Measurements from ENCODE around the gene XCR1.
"Not testable (repeated sequence)": the region's sequence is repeated elsewhere in the genome, so short reads cannot be mapped to it uniquely, and the experiment has no call there.

Gene XCR1

DNA sequence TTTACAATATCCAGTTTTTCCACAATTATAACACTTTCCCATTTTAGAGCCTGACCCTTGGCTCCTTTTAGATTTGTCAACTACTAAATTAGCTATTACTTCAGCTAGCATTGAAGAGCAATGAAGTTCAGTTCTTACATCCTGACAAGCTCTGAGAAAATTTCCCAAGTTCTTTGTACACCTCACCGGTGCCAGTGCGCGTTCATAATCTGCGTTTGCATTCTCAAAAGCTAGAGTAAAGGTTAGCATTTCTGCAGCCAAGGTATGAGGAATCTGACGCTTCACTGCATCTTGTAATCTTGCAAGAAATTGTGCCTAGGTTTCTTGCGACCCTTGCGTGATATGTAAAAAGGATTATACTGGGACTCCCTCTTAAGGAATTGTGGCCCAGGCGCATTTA lies 25.2 kb upstream of the XCR1 start:
- no peak overlapping the region for H3K4me2 ChIP-seq (ENCODE audit: low read depth, low read length, poor library complexity, severe bottlenecking)
- no peaks in the 10 kb centered on the region for H3F3A ChIP-seq (ENCODE audit: insufficient read depth)
- H3K36me3 ChIP-seq (ENCODE audit: low read length) = no peaks in the 10 kb centered on the region
- H4K20me1 ChIP-seq (ENCODE audit: low read depth, low read length) = no peaks in the 10 kb centered on the region
- no peaks in the 10 kb centered on the region for H3K9me2 ChIP-seq (replicated peaks; ENCODE audit: insufficient read depth, low read length)
- TF ChIP-seq, protein P1, sequence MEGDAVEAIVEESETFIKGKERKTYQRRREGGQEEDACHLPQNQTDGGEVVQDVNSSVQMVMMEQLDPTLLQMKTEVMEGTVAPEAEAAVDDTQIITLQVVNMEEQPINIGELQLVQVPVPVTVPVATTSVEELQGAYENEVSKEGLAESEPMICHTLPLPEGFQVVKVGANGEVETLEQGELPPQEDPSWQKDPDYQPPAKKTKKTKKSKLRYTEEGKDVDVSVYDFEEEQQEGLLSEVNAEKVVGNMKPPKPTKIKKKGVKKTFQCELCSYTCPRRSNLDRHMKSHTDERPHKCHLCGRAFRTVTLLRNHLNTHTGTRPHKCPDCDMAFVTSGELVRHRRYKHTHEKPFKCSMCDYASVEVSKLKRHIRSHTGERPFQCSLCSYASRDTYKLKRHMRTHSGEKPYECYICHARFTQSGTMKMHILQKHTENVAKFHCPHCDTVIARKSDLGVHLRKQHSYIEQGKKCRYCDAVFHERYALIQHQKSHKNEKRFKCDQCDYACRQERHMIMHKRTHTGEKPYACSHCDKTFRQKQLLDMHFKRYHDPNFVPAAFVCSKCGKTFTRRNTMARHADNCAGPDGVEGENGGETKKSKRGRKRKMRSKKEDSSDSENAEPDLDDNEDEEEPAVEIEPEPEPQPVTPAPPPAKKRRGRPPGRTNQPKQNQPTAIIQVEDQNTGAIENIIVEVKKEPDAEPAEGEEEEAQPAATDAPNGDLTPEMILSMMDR (IDR thresholded peaks at IDR 0.05; ENCODE audit: insufficient read depth, low read length, poor library complexity, severe bottlenecking) = no peak
- TF ChIP-seq EZH2phosphoT487 (conservative IDR thresholded peaks at IDR 0.05; ENCODE audit: low read length) = no peak
- no peak overlapping the region for H2AFZ ChIP-seq (ENCODE audit: low read depth, low read length, severe bottlenecking)
- no peak overlapping the region for H3K27ac ChIP-seq (ENCODE audit: low read depth, low read length)
- no peaks in the 10 kb centered on the region for H3K79me2 ChIP-seq (ENCODE audit: insufficient read depth, low read length)
- no peaks in the 10 kb centered on the region for H3K27me3 ChIP-seq (ENCODE audit: low read length)
- H3K9me3 ChIP-seq (ENCODE audit: insufficient read depth, low read length) = no peaks in the 10 kb centered on the region
- H3K9ac ChIP-seq (ENCODE audit: low read length) = no peak overlapping the region
- no peak overlapping the region for H3K4me3 ChIP-seq (ENCODE audit: insufficient read depth, low read length, poor library complexity, severe bottlenecking)

DNA sequence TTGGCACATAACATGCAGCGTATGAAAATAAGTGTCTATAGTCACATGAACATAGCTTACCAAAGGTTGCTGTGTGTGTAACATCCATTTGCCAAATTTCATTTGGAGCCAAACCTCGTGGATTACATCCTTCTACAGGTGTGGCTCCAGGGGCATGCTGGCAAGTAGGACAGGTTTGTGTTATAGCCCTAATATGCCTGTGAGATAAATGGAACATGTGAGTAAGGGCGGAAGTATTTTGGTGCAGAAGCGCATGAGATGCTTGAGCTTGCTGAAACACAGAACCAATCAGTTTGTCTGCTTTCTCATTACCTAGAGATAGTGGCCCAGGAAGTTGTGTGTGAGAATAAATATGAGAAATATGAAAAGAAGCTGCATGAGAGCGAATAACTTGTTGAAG lies 21.8 kb upstream of the XCR1 start:
- Histone ChIP-seq H3K9me2 (replicated peaks; ENCODE audit: insufficient read depth, low read length) (no peaks in the 10 kb centered on the region), H3K9ac (ENCODE audit: low read length) (no peak overlapping the region), H3K79me2 (ENCODE audit: insufficient read depth, low read length) (no peaks in the 10 kb centered on the region), H3K9me3 (ENCODE audit: insufficient read depth, low read length) (no peaks in the 10 kb centered on the region), H3K27me3 (ENCODE audit: low read length) (no peaks in the 10 kb centered on the region), H3K4me3 (ENCODE audit: insufficient read depth, low read length, poor library complexity, severe bottlenecking) (no peak overlapping the region), H3F3A (ENCODE audit: insufficient read depth) (no peaks in the 10 kb centered on the region), H3K4me2 (ENCODE audit: low read depth, low read length, poor library complexity, severe bottlenecking) (no peak overlapping the region), H4K20me1 (ENCODE audit: low read depth, low read length) (no peaks in the 10 kb centered on the region), H3K27ac (ENCODE audit: low read depth, low read length) (no peak overlapping the region), H3K36me3 (ENCODE audit: low read length) (no peaks in the 10 kb centered on the region), H2AFZ (ENCODE audit: low read depth, low read length, severe bottlenecking) (no peak overlapping the region)
- TF ChIP-seq EZH2phosphoT487 (conservative IDR thresholded peaks at IDR 0.05; ENCODE audit: low read length) = no peak

DNA sequence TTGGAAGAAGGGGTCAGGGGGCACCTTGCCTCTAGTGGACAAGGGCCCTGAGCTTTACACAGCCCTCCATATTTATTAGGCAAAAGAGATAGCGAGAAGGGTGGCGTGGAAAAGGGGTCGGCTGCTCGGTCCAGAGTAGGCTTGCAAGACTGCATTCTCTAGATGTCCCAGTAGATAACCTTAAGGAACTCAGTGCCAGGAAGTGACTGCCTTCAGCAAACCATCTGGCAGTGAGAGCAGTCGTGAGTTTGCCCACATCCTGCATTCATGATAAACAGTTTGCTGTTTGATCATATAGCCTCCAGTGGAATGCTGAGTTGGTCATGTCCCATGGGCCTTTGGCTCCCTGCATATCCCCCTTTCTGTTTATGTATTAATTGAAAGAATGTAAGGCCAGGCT lies 18.9 kb upstream of the XCR1 start:
- not testable (repeated sequence) for H3K27ac ChIP-seq (ENCODE audit: low read depth, low read length); H3K36me3 ChIP-seq (ENCODE audit: low read length); H3K4me3 ChIP-seq (ENCODE audit: insufficient read depth, low read length, poor library complexity, severe bottlenecking); H2AFZ ChIP-seq (ENCODE audit: low read depth, low read length, severe bottlenecking); H3F3A ChIP-seq (ENCODE audit: insufficient read depth); H3K9me3 ChIP-seq (ENCODE audit: insufficient read depth, low read length); H3K9ac ChIP-seq (ENCODE audit: low read length); H3K9me2 ChIP-seq (replicated peaks; ENCODE audit: insufficient read depth, low read length); H3K79me2 ChIP-seq (ENCODE audit: insufficient read depth, low read length); H4K20me1 ChIP-seq (ENCODE audit: low read depth, low read length); H3K27me3 ChIP-seq (ENCODE audit: low read length); H3K4me2 ChIP-seq (ENCODE audit: low read depth, low read length, poor library complexity, severe bottlenecking)

DNA sequence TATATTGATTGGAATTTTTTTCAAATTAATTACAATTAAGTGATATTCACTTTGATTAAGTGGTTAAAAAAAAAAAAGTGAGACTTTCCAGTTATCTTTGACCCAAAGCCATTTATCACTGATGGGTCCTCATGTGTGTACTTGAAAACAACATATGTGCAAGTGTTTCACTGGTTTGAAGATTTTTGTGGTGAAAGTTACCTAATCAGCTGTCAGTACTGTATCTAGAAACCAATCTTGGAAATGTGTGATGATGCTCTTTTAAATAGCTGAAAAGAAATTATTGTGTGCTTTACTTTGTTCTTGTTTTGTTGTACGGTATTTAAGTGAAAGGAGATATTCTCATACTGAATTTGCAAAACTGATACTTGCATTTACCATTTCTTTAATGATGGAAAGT lies 11.6 kb upstream of the XCR1 start:
- TF ChIP-seq, protein P1 (IDR thresholded peaks at IDR 0.05; ENCODE audit: insufficient read depth, low read length, poor library complexity, severe bottlenecking) = no peak
- TF ChIP-seq EZH2phosphoT487 (conservative IDR thresholded peaks at IDR 0.05; ENCODE audit: low read length) = no peak
- Histone ChIP-seq H3K36me3 (ENCODE audit: low read length) (no peaks in the 10 kb centered on the region), H3K9me2 (replicated peaks; ENCODE audit: insufficient read depth, low read length) (no peaks in the 10 kb centered on the region), H3K4me2 (ENCODE audit: low read depth, low read length, poor library complexity, severe bottlenecking) (no peak overlapping the region), H3F3A (ENCODE audit: insufficient read depth) (no peaks in the 10 kb centered on the region), H4K20me1 (ENCODE audit: low read depth, low read length) (no peaks in the 10 kb centered on the region), H3K9me3 (ENCODE audit: insufficient read depth, low read length) (no peaks in the 10 kb centered on the region), H3K27me3 (ENCODE audit: low read length) (no peaks in the 10 kb centered on the region), H3K4me3 (ENCODE audit: insufficient read depth, low read length, poor library complexity, severe bottlenecking) (no peak overlapping the region), H3K79me2 (ENCODE audit: insufficient read depth, low read length) (no peaks in the 10 kb centered on the region), H3K27ac (ENCODE audit: low read depth, low read length) (no peak overlapping the region), H3K9ac (ENCODE audit: low read length) (no peak overlapping the region), H2AFZ (ENCODE audit: low read depth, low read length, severe bottlenecking) (no peak overlapping the region)

DNA sequence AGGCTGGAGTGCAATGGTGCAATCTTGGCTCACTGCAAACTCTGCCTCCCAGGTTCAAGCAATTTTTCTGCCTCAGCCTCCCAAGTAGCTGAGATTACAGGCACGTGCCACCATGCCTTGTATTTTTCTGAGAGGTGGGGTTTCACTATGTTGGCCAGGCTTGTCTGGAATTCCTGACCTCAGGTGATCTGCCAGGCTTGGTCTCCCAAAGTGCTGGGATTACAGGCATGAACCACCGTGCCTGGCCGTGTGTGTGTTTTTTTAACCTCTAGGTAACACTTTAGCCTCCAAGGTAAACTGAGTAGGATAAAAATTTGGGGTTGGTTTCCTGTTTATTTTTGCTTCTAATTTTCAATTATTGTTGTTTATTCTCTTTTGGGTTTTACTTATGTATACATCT lies 10.8 kb upstream of the XCR1 start:
- H4K20me1 ChIP-seq (ENCODE audit: low read depth, low read length); H3K9me3 ChIP-seq (ENCODE audit: insufficient read depth, low read length); H3K36me3 ChIP-seq (ENCODE audit: low read length); H2AFZ ChIP-seq (ENCODE audit: low read depth, low read length, severe bottlenecking); H3F3A ChIP-seq (ENCODE audit: insufficient read depth); H3K27me3 ChIP-seq (ENCODE audit: low read length); H3K79me2 ChIP-seq (ENCODE audit: insufficient read depth, low read length); H3K27ac ChIP-seq (ENCODE audit: low read depth, low read length); H3K4me3 ChIP-seq (ENCODE audit: insufficient read depth, low read length, poor library complexity, severe bottlenecking); H3K9me2 ChIP-seq (replicated peaks; ENCODE audit: insufficient read depth, low read length); H3K9ac ChIP-seq (ENCODE audit: low read length); H3K4me2 ChIP-seq (ENCODE audit: low read depth, low read length, poor library complexity, severe bottlenecking): not testable (repeated sequence)

Measured in SU-DHL-6 (cell line).